CD4-positive, alpha-beta T cell treated with Interleukin-21 for 1 hour (primary cell): Measurements from ENCODE around the gene ZNF628.
A peak's percentile ranks its signal among the peaks of the same experiment; 100 is the strongest.

ENCODE experiments used
- DNase-seq: peaks from one replicate; pipeline ENCODE4 v3.0.0-alpha.2; 2020

The ZNF628 gene

GRCh38 chr19:55502197-55502952, 26.0 kb downstream of the ZNF628 start:
- DNase-seq, result no peak

GRCh38 chr19:55503157-55503501, 26.7 kb downstream of the ZNF628 start:
- no peak for DNase-seq

DNA sequence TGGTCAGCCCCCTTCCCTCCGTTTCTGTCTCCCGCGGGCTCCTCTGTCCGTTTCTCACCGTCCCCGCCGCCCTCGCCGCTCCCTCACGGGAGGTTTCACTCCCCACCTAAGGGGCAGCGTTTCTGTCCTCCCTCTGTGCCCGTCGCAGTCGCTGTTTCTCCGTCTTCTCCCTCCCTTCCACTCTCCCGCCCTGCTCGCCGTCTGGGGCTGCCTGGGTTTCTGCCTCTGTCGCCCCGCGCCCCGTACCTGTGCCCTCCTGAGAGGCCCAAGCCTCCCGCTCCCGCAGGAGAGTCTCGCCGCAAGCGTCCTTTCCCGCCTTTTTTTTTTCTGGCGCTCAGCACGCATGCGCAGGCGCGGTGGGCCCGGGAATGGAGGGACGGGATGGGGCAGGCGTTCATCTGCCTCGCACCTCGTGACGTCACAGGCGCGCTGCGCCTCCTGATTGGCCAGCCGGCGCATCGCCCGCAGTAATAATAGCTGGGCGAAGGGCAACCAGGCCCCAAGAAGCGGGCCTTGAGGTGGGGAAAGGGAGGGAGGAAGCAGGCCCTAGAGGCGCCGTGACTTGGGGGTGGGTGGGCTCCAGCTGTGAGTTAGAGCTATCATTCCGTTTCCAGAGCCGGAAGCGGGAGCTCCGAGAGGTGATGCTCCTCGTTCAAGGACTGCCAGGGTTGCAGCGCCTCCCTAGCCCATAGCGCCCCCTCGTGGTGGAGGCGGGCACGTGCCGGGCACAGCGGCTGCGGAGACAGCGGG, 27.3 kb downstream of the ZNF628 start:
- peak; percentile 92 for DNase-seq

- DNase-seq, result no peak
Observed at GRCh38 chr19:55504252-55504603, 27.8 kb downstream of the ZNF628 start.

- DNase-seq, result no peak
Observed at GRCh38 chr19:55504981-55505380, 28.6 kb downstream of the ZNF628 start.

GRCh38 chr19:55508120-55508519, 31.7 kb downstream of the ZNF628 start:
- DNase-seq, result no peak

GRCh38 chr19:55516878-55517620, 40.6 kb downstream of the ZNF628 start:
- DNase-seq, result peak; percentile 93

- DNase-seq, result no peak
Observed at GRCh38 chr19:55519451-55520311, 43.3 kb downstream of the ZNF628 start.

DNA sequence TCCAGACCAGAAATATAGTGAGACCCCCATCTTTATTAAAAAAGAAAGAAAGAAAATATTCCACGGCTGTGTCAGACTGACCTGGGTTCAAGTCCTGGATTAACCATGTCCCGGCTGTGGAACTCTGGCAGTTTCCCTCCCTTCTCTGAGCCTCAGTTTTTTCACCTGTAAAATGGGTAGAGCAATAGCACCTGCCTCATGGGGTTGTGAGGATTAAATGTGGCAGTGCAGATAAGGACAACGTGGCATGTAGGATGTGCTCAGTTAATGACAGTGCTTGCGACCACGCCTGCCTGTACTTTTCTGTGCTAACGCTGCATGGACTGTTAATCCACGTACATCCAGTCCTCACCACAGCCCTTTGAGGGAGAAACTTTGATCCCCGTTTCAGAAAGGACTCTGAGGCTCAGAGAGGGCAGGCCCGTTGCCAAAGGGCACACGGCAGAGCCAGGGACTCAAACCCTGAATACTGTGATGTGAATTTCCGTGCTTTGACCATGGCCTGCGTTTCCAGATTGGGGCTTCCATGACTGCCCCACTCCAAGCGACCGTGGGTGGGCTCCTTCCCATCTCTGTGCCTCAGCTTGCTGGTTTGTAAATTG, 44.4 kb downstream of the ZNF628 start:
- no peak for DNase-seq

DNA sequence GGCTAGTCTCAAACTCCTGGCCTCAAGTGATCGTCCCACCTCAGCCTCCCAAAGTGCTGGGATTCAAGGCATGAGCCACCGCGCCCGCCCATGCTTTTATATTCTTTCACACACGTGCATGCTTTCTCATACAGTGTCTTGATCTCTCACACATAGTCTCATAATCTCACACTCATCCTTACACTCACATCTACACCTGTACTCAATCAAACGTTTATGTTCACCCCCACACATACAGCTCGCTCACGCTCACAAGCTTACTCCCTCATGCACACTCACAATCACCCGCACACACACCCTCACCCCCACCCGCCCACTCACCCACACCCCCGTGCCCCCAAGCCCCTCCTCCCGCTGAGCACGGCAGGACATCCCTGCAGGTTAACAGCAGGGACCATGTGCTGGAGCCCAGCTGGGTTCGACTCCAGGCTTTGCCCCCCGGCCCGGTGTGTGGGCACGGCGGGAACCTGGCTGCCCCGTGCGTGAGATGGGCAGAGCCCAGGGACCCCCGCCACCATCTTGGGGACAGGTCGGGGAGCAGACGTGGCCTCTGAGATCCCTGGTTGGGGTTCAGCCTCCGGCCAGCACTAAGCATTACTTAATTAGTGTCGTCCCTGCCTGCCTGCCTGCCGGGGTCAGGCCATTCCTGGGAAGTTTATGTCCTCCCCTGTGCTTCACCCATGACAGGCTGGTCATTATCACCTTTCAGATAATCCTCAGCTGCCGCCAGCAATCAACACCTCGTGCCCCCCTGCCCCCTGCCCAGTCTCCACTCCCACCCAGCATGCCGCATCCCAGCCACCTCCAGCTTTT, 49.1 kb downstream of the ZNF628 start:
- no peak for DNase-seq

GRCh38 chr19:55526216-55527196, 50.1 kb downstream of the ZNF628 start:
- no peak for DNase-seq

- no peak for DNase-seq
Observed at GRCh38 chr19:55527197-55528029, 51.0 kb downstream of the ZNF628 start.

DNA sequence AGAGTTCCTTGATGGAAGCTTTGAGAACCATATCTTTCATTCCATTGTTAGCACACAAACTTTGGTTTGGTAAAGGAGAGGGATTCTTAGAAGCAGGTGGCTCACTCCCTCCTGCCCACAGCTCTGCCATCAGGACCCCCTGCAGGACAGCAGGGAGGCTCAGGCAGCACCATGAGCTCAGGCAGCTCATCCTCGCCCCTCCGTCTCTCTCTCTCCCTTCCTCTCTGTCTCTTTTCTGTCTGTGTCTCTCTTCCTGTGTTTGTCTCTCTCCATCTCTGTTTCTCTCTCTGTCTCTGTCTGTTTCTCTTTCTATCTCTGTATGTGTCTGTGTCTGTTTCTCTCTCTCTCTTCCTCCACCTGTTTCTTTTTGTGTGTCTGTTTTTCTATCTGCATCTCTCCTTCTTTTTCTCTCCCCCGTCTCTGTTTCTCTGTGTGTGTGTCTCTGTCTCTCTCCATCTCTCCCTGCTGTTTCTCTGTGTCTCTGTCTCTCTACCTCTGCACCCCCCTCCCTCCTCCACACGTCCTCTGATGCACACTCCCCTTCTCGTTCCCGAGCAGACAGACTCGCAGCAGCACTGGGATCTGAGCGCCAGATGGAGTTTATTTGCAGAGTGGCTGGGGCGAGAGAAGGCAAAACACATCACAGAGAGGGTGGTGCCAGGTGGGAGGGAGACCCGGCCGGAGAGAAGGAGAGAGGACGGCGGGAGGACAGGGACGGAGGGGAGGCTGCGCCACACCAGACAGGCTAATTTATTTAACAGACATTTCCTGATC, 51.8 kb downstream of the ZNF628 start:
- no peak for DNase-seq

- no peak for DNase-seq
Observed at GRCh38 chr19:55529636-55530234, 53.3 kb downstream of the ZNF628 start.

DNA sequence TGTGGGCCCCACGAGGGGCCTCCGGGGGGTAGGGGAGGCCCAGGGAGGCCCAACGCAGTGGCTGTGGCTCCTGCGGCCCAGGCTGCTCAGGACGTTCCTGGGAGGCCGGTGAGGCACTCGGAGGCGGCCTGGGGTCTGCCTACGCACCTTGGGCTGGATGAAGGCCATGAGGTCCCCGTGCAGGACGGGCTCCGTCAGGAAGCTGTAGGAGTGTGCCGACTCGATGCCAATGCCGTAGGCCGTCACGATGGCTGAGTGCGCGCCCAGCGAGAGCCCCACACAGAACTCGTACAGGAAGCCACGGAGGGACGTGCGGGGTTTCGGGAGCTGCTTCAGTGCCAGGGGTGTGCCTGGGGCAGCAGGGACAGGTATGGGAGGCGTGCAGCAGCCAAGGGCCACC, 54.6 kb downstream of the ZNF628 start:
- DNase-seq, result no peak
